ES-I3 (cell line): Measurements from ENCODE around the gene MT1E.
"Not testable (repeated sequence)": the region's sequence is repeated elsewhere in the genome, so short reads cannot be mapped to it uniquely, and the experiment has no call there.

Experiments
- H3K36me3 ChIP-seq: 2 replicates; pipeline ENCODE4 v1.6.1; 2013; ENCODE audit warnings: mild to moderate bottlenecking, low read length, control low read depth, moderate library complexity; ENCODE audit not compliant: insufficient read depth
- H3K4me1 ChIP-seq: 2 replicates; pipeline ENCODE4 v1.6.1; 2013; ENCODE audit warnings: mild to moderate bottlenecking, control low read depth, low read length; ENCODE audit not compliant: insufficient read depth
- H3K9ac ChIP-seq: 2 replicates; pipeline ENCODE4 v1.6.1; 2013; ENCODE audit warnings: low read depth, mild to moderate bottlenecking, low read length, moderate library complexity
- H3K9me3 ChIP-seq: 2 replicates; pipeline ENCODE4 v1.6.1; 2013; ENCODE audit warnings: mild to moderate bottlenecking, low read length, moderate library complexity; ENCODE audit not compliant: control insufficient read depth, insufficient read depth

Gene MT1E

DNA sequence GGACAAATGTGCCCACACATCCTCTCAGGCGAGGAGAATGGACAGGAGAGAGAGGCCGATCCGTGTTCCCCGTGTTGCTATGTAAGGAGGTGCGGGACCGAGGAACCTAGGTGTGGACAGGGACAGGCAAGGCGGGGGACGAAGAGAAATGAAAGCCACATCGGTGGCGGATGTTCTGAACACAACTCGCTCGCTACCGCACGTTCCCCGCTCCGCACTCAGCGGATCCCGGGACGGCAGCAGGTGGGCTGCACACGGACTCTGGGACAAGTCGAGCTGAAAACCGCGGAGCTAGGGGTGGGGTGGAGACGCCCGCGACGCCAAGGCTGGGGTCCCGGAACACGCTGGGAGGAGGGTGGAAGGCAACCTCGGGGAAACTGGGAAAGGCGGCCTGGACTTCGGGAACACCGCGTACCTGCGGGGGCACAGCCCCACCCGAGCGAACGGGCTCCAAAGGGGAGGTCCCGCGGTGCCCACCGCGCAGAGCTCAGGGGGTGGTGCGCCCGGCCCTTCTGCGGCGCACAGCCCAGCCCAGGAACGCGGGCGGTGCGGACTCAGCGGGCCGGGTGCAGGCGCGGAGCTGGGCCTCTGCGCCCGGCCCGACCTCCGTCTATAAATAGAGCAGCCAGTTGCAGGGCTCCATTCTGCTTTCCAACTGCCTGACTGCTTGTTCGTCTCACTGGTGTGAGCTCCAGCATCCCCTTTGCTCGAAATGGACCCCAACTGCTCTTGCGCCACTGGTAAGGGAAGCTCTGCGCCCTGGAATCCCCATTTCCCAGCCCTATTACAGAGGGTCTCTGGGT lies at the start of gene MT1E:
Gene MT1E (plus strand): TSS at position 642 of the 803 bp plus-strand sequence. CDS start 71 bp downstream, at position 713.
- peaks cover 25% of the 10 kb centered on the region; the same call in 1 of the 2 replicates for H3K4me1 ChIP-seq
- peak within 1 kb of the TSS; percentile 51 for H3K9ac ChIP-seq
- no peaks in the 10 kb centered on the region for H3K36me3 ChIP-seq
- H3K9me3 ChIP-seq = no peaks in the 10 kb centered on the region

DNA sequence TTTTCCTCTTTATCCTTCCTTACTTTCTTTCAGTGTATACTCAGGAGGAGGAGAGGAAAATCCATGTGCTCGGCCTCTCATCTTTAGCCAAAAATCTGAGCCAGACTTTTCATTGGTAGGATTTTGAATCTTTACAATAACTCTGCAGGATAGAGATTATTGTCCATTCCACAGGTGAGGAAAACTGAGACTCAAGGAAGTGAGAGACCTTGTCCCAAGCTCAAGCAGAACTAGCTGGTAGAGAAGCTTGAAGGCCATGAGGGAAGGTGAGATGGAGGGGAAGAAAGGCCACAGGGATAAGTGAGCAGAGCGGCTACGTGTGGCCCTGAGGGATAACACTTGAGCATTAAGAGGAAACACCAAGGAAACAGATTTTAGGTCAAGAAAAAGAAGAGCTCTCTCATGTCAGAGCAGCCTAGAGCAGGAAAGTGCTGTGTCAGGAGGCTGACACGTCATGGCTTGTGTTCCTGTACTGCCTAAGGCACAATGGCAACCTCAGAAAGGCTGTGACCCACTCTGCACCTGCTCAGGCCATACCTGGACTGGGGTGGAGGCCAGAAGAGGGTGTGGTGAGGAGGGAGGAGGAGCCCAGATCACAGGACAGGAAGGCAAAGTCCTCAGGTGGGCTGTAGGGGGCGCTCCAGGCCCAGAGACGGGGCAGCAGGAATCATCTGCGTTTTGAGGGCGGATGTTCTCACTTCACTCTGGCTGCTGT lies 48.8 kb upstream of the MT1E start:
- Histone ChIP-seq H3K36me3 (no peaks in the 10 kb centered on the region), H3K9ac (no peak overlapping the region), H3K4me1 (no peaks in the 10 kb centered on the region), H3K9me3 (peaks cover 11% of the 10 kb centered on the region; the same call in 1 of the 2 replicates)

DNA sequence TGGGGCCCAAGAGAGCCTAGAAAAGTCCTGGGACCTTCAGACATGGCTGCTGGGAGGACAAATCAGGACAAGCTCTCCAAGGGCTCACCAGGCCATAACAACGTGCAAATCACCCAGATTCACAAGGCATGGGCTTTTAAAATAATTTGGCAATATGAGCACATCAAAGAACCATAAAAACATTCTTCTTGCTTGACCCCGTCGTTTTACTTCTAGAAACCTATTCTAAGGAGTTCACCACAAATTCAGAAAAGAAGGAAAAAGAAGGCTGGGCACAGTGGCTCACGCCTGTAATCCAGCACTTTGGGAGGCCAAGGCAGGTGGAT lies 48.3 kb upstream of the MT1E start:
- Histone ChIP-seq H3K4me1 (no peaks in the 10 kb centered on the region), H3K9ac (no peak overlapping the region), H3K9me3 (peaks cover 11% of the 10 kb centered on the region; the same call in 1 of the 2 replicates), H3K36me3 (no peaks in the 10 kb centered on the region)

DNA sequence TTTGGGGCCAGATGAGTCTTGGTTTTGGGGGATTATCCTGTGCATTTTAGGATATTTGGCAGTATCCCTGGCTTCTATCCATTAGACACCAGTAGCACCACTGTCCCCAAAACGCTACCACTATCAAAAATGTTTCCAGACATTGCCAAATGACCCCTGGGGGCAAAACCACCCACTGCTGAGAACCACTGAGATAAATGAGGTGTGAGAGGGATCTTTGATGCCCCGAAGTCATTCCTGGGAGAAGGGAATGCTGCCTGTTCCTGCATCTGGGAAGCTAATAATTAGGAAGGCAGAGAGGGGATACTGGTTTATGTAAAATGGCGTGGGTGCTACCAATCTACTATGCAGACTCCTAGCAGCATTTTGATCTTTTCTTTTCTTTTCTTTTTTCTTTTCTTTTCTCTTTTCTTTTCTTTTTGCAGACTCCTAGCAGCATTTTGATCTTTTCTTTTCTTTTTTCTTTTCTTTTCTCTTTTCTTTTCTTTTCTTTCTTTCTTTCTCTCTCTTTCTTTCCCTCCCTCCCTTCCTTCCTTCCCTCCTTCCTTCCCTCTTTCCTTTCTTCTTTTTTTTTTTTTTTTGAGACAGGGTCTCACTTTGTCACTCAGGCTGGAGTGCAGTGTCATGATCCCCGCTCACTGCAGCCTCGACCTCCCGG lies 45.1 kb upstream of the MT1E start:
- Histone ChIP-seq H3K9ac (no peak overlapping the region), H3K36me3 (no peaks in the 10 kb centered on the region), H3K4me1 (no peaks in the 10 kb centered on the region), H3K9me3 (0 out of 2 replicates have a peak, but pooled peaks cover 4% of the 10 kb centered on the region)

DNA sequence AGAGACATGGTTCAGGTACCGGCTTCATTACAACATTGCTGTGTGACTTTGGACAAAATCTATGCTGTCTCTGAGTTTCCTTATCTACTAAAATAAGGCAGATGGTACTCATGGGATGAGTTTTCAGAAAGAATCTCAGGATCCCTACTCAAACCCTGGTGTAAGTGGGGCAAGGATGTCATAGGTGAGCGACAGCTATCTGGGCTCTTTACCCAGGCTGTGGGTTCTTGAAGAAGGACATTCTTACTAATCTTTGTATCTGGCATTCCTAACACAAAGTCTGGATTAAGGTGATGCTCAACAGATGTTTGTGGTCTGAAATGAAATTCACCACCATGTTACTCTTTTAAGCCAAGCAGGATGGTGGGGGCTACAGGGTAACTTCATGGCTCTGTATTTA lies 42.7 kb upstream of the MT1E start:
- H3K9me3 ChIP-seq, H3K9ac ChIP-seq, H3K36me3 ChIP-seq, H3K4me1 ChIP-seq: not testable (repeated sequence)

DNA sequence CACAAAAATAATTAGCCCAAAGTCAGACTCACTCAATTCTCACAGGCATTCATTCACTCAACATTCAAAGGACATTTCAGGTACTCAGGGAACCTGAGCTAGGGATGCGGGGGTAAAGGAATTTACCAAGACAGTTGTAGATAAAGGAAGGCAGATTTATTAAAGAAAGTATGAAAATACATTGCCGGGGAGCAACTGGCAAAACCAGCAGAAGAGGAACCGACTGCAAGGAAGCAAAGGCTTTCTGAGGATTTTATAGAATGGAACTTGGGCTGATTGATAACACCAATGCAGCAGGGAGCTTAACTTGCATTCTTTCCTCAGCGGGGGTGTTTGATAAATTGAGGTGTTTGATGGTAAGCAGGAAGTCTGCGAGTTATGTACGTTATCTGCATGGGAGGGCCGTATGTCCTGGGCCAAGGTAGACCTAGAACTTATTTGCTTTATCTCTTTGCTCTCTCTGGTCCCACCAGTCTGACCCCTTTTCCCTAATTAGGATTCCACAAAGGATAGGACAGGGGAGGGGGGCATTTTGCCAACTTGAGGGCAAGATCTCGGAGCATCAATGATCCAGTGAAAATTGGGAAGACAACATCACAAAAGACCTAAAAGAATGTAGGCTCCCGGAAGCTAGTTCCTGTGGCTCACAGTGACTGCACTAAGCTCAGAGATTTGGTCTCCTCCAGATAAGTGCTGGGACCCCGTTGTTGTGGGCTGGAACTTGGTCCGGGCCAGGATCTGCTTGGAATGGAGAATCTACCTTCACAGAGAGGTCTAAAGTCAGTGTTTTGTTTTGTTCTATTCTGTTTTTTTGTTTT lies 42.0 kb upstream of the MT1E start:
- Histone ChIP-seq H3K4me1 (no peaks in the 10 kb centered on the region), H3K9ac (no peak overlapping the region), H3K36me3 (no peaks in the 10 kb centered on the region), H3K9me3 (no peaks in the 10 kb centered on the region)

DNA sequence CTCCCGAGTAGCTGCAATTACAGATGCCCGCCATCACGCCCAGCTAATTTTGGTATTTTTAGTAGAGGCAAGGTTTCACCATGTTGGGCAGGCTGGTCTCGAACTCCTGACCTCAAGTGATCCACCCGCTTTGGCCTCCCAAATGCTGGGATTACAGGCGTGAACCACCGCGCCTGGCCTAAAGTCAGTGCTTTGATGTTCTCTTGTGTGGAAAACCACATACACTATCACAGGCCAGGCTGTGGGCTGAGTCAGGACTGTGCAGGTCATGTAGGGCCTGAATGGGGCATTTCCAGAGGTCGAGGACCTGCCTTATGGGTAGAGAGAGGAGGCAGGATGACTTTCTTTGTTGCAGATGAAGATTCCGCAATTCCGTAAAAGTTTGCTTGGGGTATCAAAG lies 41.3 kb upstream of the MT1E start:
- H3K4me1 ChIP-seq = no peaks in the 10 kb centered on the region; the same call in 1 of the 2 replicates
- H3K9ac ChIP-seq = no peak overlapping the region
- H3K9me3 ChIP-seq = no peaks in the 10 kb centered on the region
- H3K36me3 ChIP-seq = no peaks in the 10 kb centered on the region

DNA sequence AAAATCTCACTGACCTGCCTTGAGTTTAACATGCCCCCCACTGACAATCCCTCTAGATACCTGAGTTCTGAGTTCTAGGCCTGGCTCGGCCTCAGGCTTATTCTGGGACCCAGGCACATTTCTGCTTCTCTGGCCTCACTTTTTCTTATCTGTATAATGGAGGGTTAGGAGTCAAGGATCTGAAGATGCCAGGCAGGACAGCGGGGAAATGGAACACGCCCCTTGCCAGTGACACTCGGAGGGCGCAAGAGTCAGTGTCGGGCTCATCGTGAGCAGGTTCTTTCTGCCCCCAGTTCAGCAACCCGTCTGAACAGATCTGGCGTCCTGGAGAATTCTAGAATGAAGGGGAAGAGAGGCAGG lies 36.8 kb upstream of the MT1E start:
- H3K9ac ChIP-seq = peak overlapping the region; percentile 56
- H3K4me1 ChIP-seq = no peaks in the 10 kb centered on the region; the same call in 1 of the 2 replicates
- H3K9me3 ChIP-seq = no peaks in the 10 kb centered on the region; the same call in 1 of the 2 replicates
- H3K36me3 ChIP-seq = no peaks in the 10 kb centered on the region

DNA sequence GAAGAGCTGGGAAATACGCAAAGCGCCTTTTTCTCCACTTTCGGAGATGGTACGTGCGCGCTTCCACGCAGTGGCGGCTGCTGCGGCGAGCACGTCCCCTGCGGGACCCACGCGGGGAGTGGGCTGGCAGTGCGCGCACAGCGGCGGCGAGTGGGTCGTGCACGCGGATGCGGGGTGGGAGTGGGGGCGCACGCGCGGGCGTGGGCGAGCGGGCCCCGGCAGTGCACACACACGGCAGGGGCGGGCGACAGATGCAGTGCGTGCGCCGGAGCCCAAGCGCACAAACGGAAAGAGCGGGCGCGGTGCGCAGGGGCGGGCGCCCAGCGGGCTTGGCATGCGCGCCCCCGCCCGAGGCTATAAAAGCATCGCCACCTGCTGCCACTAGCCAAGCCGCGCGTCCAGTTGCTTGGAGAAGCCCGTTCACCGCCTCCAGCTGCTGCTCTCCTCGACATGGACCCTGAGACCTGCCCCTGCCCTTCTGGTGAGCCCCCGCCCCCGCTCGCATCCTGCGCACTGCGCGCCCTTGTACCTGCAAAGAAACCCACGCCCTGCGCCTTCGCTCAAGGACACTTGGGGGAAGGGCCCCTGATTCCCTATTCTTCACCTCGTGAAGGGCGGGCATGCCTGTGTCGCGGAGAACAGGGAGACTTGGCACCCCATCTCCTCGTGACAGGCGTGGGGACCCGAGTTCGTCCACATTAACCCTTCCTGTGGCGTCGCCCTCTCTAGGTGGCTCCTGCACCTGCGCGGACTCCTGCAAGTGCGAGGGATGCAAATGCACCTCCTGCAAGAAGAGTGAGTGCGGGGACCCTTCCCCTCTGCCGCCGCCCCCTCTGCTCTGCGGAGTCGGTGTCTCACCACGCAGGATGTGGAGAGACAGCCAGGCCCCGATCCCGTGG lies 36.2 kb upstream of the MT1E start, which contains the start of gene MT3:
Gene MT3 (plus strand): TSS at position 388 of the 899 bp plus-strand sequence. CDS start 63 bp downstream, at position 451.
- H3K9ac ChIP-seq = peak within 1 kb of the TSS; percentile 56
- no peaks in the 10 kb centered on the region; the same call in 1 of the 2 replicates for H3K9me3 ChIP-seq
- H3K36me3 ChIP-seq = no peaks in the 10 kb centered on the region

DNA sequence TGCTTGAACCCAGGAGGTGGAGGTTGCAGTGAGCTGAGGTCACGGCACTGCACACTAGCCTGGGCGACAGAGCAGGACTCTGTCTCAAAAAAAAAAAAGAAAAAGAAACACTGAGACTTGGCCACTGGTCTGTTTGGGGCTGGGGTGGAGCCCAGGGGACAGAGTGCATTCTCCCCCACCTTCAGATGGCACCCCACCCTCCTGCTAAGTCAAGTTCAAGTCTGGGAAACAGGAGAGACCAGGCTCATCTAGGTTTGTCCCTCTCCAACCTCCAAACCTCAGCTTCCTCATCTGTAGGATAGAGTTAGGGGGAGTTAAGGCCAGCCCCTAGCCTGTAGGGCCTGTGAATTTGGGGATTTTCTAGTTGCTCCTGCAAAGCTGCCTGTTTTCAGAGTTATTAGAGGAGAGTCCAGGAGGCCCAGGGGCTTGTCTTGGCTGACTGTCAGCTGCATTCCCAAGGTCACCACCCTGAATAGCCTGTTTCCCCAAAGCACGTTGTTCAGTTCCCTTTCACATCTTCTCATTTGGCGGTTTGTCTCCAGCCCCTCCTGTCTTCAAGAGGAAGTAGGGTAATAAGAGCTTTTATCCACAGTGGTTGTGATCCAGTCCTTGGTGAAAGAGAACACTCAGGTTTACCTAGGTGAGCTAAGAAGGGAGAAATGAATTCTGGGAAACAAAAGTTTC lies 34.1 kb upstream of the MT1E start:
- no peak overlapping the region for H3K9ac ChIP-seq
- no peaks in the 10 kb centered on the region; the same call in 1 of the 2 replicates for H3K9me3 ChIP-seq
- no peaks in the 10 kb centered on the region for H3K36me3 ChIP-seq
- no peaks in the 10 kb centered on the region; the same call in 1 of the 2 replicates for H3K4me1 ChIP-seq

More for the DNA sequence above, 36.2 kb upstream of the MT1E start, which contains the start of gene MT3:
- H3K4me1 ChIP-seq = no peaks in the 10 kb centered on the region; the same call in 1 of the 2 replicates

DNA sequence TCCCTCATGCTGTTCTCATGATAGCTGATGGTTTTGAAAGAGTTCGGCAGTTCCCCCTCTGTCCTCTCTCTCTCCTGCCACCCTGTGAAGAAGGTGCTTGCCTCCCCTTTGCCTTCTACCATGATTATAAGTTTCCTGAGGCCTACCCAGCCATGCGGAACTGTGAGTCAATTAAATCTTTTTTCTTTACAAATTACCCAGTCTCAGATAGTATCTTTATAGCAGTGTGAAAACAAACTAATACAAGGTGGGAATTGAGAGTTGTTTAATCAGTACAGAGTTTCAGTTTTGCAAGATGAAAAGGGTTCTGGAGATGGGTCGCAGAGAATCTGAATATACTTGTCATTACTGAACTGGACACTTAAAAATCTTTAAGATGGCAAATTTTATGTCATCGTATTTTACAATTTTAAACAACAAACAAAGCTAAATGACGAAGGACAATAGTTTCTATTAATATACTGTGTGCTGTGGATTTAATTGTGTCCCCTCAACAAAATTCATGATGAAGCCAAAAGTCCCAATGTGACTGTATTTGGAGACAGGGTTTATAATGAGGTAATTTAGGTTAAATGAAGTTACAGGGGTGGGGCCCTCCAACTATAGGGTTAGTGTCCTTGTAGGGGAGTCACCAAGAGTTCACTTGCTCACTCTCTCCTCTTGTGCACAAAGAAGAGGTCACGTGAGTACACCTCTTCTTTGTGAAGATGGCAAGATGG lies 31.8 kb upstream of the MT1E start:
- Histone ChIP-seq H3K9ac (no peak overlapping the region), H3K36me3 (no peaks in the 10 kb centered on the region), H3K4me1 (no peaks in the 10 kb centered on the region; the same call in 1 of the 2 replicates), H3K9me3 (no peaks in the 10 kb centered on the region; the same call in 1 of the 2 replicates)

DNA sequence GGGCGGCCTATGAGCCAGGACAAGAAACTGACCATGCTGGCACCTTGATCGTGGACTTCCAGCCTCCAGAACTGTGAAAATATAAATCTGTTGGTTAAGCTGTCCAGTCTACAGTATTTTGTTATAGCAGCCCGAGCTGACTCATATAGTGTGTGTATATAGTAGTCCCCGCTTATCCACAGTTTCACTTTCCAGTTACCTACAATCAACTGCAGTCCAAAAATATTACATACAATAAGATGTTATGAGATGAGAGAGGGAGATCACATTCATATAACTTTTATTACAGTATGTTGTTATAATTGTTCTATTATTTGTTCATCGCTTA lies 31.3 kb upstream of the MT1E start:
- no peaks in the 10 kb centered on the region for H3K4me1 ChIP-seq

More for the DNA sequence above, 31.3 kb upstream of the MT1E start:
- no peaks in the 10 kb centered on the region; the same call in 1 of the 2 replicates for H3K9me3 ChIP-seq
- no peak overlapping the region for H3K9ac ChIP-seq
- no peaks in the 10 kb centered on the region for H3K36me3 ChIP-seq
